Neural cell (in vitro differentiated cells): ENCODE results near the gene ZSWIM7. TPM values are rescaled to one million over a fixed set of nuclear protein-coding genes. Genes with fewer than 3 reads are reported as not detected.

Experiments used
- H2AFZ ChIP-seq: fragments of 200-600, 300-800 bp; sonication (generic), shearing (Covaris generic); 2 replicates; pipeline ENCODE4 v1.6.0; 2014; ENCODE audit warnings: low read depth, mild to moderate bottlenecking, antibody characterized with exemption, low read length, moderate library complexity
- H3F3A ChIP-seq: fragments of 200-600 bp; shearing (Covaris generic); 2 replicates; pipeline ENCODE4 v1.6.1; 2016; ENCODE audit warnings: mild to moderate bottlenecking, moderate library complexity, mixed read lengths, antibody characterized with exemption, low read length; ENCODE audit not compliant: insufficient read depth, poor library complexity, severe bottlenecking
- H3K27ac ChIP-seq: fragments of 200-600, 300-800 bp; sonication (generic), shearing (Covaris generic); 2 replicates; pipeline ENCODE4 v1.5.1; 2014; ENCODE audit warnings: mild to moderate bottlenecking, low read length, moderate library complexity
- H3K27me3 ChIP-seq: fragments of 300-800, 200-600 bp; sonication (generic), shearing (Covaris generic); 2 replicates; pipeline ENCODE4 v1.6.0; 2014; ENCODE audit warnings: mild to moderate bottlenecking, low read depth, low read length, moderate library complexity; ENCODE audit not compliant: insufficient read depth
- H3K36me3 ChIP-seq: fragments of 300-800, 200-600 bp; sonication (generic), shearing (Covaris generic); 2 replicates; pipeline ENCODE4 v1.5.1; 2014; ENCODE audit warnings: mild to moderate bottlenecking, antibody characterized with exemption, low read length, moderate library complexity; ENCODE audit not compliant: insufficient read depth
- H3K4me2 ChIP-seq: fragments of 300-800, 200-600 bp; sonication (generic), shearing (Covaris generic); 2 replicates; pipeline ENCODE4 v1.6.0; 2014; ENCODE audit warnings: mild to moderate bottlenecking, low read length
- H3K4me3 ChIP-seq: fragments of 300-800, 200-600 bp; sonication (generic), shearing (Covaris generic); 2 replicates; pipeline ENCODE4 v1.5.1; 2014; ENCODE audit warnings: mild to moderate bottlenecking, low read length, moderate library complexity
- H3K79me2 ChIP-seq: fragments of 200-600 bp; shearing (Covaris generic); replicated peaks from 2 replicates; pipeline ENCODE4 v1.6.0; 2014; ENCODE audit warnings: mild to moderate bottlenecking, low read length, moderate library complexity; ENCODE audit not compliant: insufficient read depth
- H3K9ac ChIP-seq: fragments of 300-800, 200-600 bp; sonication (generic), shearing (Covaris generic); 2 replicates; pipeline ENCODE4 v1.6.1; 2016; ENCODE audit warnings: mild to moderate bottlenecking, low read length, mixed read lengths
- H3K9me2 ChIP-seq: fragments of 200-600 bp; shearing (Covaris generic); 2 replicates; pipeline ENCODE4 v1.6.1; 2016; ENCODE audit warnings: mild to moderate bottlenecking, low read length, mixed read lengths; ENCODE audit not compliant: insufficient read depth
- H3K9me3 ChIP-seq: fragments of 200-600, 300-800 bp; sonication (generic), shearing (Covaris generic); 2 replicates; pipeline ENCODE4 v1.6.1; 2016; ENCODE audit warnings: mild to moderate bottlenecking, mixed run types, low read length, moderate library complexity, mixed read lengths
- H4K20me1 ChIP-seq: fragments of 200-600 bp; shearing (Covaris generic); 2 replicates; pipeline ENCODE4 v1.6.1; 2016; ENCODE audit warnings: mild to moderate bottlenecking, mixed run types; ENCODE audit not compliant: insufficient read depth
- EP300 ChIP-seq: fragments of 450-650 bp; conservative IDR thresholded peaks from 2 replicates; pipeline ENCODE4 v1.6.1; 2014; ENCODE audit warnings: antibody characterized with exemption, mild to moderate bottlenecking, moderate library complexity; ENCODE audit not compliant: poor library complexity, severe bottlenecking
- EZH2 ChIP-seq: fragments of 200-600, 300-800 bp; shearing (Covaris generic), sonication (generic); IDR thresholded peaks from 2 replicates; pipeline ENCODE4 v1.6.1; 2014; ENCODE audit warnings: antibody characterized with exemption, low read length, borderline replicate concordance, mild to moderate bottlenecking; ENCODE audit not compliant: insufficient read depth, poor library complexity, severe bottlenecking
- MXI1 ChIP-seq: fragments of 450-650 bp; conservative IDR thresholded peaks from 2 replicates; pipeline ENCODE4 v1.6.1; 2014; ENCODE audit warnings: antibody characterized with exemption, mild to moderate bottlenecking; ENCODE audit not compliant: poor library complexity, severe bottlenecking
- POLR2AphosphoS5 ChIP-seq: IDR thresholded peaks from 2 replicates; pipeline ENCODE4 v1.6.1; 2012
- RAD21 ChIP-seq: fragments of 450-650 bp; conservative IDR thresholded peaks from 2 replicates; pipeline ENCODE4 v1.6.1; 2014; ENCODE audit warnings: antibody characterized with exemption, mild to moderate bottlenecking, moderate library complexity
- SMC3 ChIP-seq: fragments of 450-650 bp; conservative IDR thresholded peaks from 2 replicates; pipeline ENCODE4 v1.6.1; 2014; ENCODE audit warnings: antibody characterized with exemption, mild to moderate bottlenecking, moderate library complexity; ENCODE audit not compliant: poor library complexity
- TAF1 ChIP-seq: IDR thresholded peaks from 2 replicates; pipeline ENCODE4 v1.6.1; 2012; ENCODE audit warnings: low read depth
- polyA plus RNA-seq: library from polyadenylated mRNA; depleted of rRNA; stranded (reverse); fragments of >200 nt; gene quantifications from 2 replicates; pipeline ENCODE4 v1.2.3, GENCODE V29; 2014
- TF ChIP-seq, protein P1 (sequence below): fragments of 450-650 bp; IDR thresholded peaks from 2 replicates; pipeline ENCODE4 v1.5.1; 2014; ENCODE audit warnings: antibody characterized with exemption, mild to moderate bottlenecking, moderate library complexity; ENCODE audit not compliant: poor library complexity, severe bottlenecking
- TF ChIP-seq, protein P2 (sequence below): IDR thresholded peaks from 2 replicates; pipeline ENCODE4 v1.6.1; 2012; ENCODE audit warnings: borderline replicate concordance

Gene ZSWIM7
- polyA plus RNA-seq, 1 donor from 2014 or later, result 34.0 TPM

DNA sequence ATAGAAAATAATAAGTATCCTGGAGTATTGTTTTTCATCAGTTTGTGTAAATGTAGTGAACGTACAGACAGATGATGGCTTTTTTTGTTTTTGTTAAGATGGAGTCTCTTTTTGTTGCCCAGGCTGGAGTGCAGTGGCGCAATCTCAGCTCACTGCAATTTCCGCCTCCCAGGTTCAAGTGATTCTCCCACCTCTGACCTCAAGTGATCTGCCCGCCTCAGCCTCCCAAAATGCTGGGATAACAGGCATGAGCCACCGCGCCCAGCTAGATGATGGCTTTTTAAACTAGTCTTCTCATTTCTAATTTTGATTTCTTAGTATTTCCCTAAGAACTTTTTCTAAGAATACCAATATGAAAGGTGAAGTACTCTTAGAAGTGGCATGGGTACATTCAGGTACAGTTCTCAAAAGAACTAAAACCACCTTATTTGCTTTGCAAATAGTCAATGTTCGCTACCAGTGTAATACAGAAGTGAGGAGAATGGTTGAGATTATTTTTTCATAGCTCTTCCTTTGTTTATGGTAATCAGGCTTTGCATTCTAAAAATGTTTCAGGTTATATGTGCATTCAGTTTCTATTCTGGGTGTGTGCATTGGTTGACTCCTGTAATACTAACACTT, 34.3 kb upstream of the ZSWIM7 start (continued):
- TF ChIP-seq, protein P1, sequence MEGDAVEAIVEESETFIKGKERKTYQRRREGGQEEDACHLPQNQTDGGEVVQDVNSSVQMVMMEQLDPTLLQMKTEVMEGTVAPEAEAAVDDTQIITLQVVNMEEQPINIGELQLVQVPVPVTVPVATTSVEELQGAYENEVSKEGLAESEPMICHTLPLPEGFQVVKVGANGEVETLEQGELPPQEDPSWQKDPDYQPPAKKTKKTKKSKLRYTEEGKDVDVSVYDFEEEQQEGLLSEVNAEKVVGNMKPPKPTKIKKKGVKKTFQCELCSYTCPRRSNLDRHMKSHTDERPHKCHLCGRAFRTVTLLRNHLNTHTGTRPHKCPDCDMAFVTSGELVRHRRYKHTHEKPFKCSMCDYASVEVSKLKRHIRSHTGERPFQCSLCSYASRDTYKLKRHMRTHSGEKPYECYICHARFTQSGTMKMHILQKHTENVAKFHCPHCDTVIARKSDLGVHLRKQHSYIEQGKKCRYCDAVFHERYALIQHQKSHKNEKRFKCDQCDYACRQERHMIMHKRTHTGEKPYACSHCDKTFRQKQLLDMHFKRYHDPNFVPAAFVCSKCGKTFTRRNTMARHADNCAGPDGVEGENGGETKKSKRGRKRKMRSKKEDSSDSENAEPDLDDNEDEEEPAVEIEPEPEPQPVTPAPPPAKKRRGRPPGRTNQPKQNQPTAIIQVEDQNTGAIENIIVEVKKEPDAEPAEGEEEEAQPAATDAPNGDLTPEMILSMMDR, result no peak

DNA sequence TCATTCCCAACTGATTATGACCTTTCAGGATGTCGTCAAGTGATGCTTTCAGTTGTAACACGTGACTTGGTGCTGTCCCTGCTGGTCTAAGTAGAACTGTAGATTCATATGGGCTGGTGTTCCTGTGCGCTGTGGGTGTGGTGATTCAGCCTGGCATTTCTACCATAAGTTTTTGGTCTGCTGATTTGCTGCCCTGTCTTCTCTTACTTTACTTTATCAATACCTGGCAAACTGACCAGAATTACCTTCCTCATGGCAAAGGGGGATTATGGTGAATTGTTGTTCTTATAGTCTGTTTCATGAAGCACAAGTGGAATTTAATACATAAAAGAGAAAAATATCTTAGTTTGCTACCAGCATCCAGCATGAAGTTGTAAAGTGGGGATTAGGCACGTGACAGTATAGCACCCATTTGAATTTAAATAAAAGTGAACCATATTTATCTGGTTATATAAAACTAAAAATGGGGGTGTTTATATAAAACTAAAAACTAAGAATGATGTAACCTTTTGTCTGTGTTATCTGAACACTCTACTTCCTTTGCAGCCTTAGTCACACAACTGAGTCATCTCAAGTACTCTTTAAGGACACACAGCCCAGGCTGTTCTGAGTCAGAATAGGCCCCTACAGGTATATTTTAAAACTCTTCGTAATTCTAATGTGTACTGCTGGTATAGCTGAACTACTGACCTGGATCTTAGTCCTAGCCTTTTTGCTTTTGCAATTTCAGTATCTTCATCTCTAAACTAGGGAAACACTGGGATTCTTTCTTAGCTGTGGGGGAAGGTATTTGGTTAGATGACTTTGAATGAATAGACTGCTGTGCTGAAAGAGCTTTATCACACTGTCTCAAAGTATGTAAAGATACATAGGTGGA, 28.4 kb upstream of the ZSWIM7 start:
- no peaks in the 10 kb centered on the region for H4K20me1 ChIP-seq
- no peaks in the 10 kb centered on the region for H3K9me3 ChIP-seq
- H3K9me2 ChIP-seq, result no peaks in the 10 kb centered on the region
- H3K27me3 ChIP-seq, result no peaks in the 10 kb centered on the region
- no peaks in the 10 kb centered on the region for H3F3A ChIP-seq
- peaks cover 18% of the 10 kb centered on the region for H3K36me3 ChIP-seq
- no peak overlapping the region for H3K4me2 ChIP-seq
- TF ChIP-seq, protein P1, result no peak
- TF ChIP-seq EP300 (no peak), RAD21 (no peak), EZH2 (no peak), MXI1 (no peak), SMC3 (no peak), POLR2AphosphoS5 (no peak), TAF1 (no peak)
- TF ChIP-seq, protein P2, sequence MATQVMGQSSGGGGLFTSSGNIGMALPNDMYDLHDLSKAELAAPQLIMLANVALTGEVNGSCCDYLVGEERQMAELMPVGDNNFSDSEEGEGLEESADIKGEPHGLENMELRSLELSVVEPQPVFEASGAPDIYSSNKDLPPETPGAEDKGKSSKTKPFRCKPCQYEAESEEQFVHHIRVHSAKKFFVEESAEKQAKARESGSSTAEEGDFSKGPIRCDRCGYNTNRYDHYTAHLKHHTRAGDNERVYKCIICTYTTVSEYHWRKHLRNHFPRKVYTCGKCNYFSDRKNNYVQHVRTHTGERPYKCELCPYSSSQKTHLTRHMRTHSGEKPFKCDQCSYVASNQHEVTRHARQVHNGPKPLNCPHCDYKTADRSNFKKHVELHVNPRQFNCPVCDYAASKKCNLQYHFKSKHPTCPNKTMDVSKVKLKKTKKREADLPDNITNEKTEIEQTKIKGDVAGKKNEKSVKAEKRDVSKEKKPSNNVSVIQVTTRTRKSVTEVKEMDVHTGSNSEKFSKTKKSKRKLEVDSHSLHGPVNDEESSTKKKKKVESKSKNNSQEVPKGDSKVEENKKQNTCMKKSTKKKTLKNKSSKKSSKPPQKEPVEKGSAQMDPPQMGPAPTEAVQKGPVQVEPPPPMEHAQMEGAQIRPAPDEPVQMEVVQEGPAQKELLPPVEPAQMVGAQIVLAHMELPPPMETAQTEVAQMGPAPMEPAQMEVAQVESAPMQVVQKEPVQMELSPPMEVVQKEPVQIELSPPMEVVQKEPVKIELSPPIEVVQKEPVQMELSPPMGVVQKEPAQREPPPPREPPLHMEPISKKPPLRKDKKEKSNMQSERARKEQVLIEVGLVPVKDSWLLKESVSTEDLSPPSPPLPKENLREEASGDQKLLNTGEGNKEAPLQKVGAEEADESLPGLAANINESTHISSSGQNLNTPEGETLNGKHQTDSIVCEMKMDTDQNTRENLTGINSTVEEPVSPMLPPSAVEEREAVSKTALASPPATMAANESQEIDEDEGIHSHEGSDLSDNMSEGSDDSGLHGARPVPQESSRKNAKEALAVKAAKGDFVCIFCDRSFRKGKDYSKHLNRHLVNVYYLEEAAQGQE, result no peak
- no peak overlapping the region for H3K4me3 ChIP-seq
- H3K27ac ChIP-seq, result peak overlapping the region; percentile 35
- H2AFZ ChIP-seq, result no peak overlapping the region
- no peaks in the 10 kb centered on the region for H3K79me2 ChIP-seq
- H3K9ac ChIP-seq, result no peak overlapping the region
